Uterus (tissue), 2 donors: ENCODE results near the gene SMTN.
"Not testable (repeated sequence)": the region's sequence is repeated elsewhere in the genome, so short reads cannot be mapped to it uniquely, and the experiment has no call there.

Experiments used
- POLR2A ChIP-seq, 2 donors: fragments of 450-650 bp; IDR thresholded peaks; one replicate each; pipeline ENCODE4 v1.6.1; 2016; ENCODE audit warnings: antibody characterized with exemption in 2 of 2, mild to moderate bottlenecking in 1 of 2, moderate library complexity in 1 of 2
- TF ChIP-seq, protein P1 (sequence below), 4 experiments: fragments of 200-600 bp in 2 of 4; fragments of 450-650 bp in 2 of 4; sonication (generic) in 2 of 4; IDR thresholded peaks; one replicate each; pipeline ENCODE4 v1.5.1; 2016 to 2019; ENCODE audit warnings: antibody characterized with exemption in 4 of 4, mild to moderate bottlenecking in 2 of 4, moderate library complexity in 1 of 4

DNA sequence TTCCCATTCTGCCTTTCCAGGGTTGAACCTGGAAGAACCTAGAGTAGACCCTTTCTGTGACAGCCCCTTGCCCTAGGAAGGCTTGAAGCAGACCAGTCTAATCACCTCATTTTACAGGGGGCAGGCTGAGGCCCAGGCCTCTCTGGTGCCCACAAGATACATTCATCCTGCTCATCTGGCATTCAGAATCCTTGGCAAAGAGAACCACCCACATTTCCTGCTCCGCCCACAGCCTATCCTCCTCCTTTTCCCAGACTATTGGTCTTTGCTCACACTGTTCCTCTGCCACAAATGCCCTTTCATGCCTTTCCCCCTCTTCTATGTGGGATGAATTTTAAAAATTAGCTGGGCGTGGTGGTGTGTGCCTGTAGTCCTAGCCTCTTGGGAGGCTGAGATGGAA is 2.7 kb upstream of the SMTN start:
- TF ChIP-seq POLR2A (IDR thresholded peaks at IDR 0.05) = not testable (repeated sequence)
- TF ChIP-seq, protein P1, sequence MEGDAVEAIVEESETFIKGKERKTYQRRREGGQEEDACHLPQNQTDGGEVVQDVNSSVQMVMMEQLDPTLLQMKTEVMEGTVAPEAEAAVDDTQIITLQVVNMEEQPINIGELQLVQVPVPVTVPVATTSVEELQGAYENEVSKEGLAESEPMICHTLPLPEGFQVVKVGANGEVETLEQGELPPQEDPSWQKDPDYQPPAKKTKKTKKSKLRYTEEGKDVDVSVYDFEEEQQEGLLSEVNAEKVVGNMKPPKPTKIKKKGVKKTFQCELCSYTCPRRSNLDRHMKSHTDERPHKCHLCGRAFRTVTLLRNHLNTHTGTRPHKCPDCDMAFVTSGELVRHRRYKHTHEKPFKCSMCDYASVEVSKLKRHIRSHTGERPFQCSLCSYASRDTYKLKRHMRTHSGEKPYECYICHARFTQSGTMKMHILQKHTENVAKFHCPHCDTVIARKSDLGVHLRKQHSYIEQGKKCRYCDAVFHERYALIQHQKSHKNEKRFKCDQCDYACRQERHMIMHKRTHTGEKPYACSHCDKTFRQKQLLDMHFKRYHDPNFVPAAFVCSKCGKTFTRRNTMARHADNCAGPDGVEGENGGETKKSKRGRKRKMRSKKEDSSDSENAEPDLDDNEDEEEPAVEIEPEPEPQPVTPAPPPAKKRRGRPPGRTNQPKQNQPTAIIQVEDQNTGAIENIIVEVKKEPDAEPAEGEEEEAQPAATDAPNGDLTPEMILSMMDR (IDR thresholded peaks at IDR 0.05) = not testable (repeated sequence)
